ENCODE data around the gene PDXDC1. TPM values are rescaled to one million over a fixed set of nuclear protein-coding genes. Genes with fewer than 3 reads are reported as not detected.
A peak's percentile ranks its signal among the peaks of the same experiment; 100 is the strongest.
"Not testable (repeated sequence)": the region's sequence is repeated elsewhere in the genome, so short reads cannot be mapped to it uniquely, and the experiment has no call there.

The PDXDC1 gene
- total RNA-seq, 2 donors from 2014 or later: 50.6 to 80.4 TPM

DNA sequence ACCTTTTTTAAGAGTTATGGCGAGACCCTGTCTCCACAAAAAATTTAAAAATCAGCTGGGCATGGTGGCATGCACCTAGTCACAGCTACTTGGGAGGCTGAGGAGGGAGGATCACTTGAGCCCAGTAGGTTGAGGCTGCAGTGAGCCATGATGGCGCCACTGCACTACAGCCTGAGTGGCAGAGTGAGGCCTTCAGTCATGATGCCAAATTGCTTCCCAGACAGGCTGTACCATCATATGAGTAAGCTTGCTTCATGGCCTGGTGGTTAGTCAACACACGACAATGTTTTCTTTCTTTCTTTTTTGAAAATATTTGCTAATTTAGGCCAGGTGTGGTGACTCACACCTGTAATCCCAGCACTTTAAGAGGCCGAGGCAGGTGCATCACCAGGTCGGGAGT is 68.5 kb downstream of the PDXDC1 start:
- Mint-ChIP-seq H3K9me3 (no peaks in the 10 kb centered on the region), H3K36me3 (peaks cover 5% of the 10 kb centered on the region in 2 donors), H3K27ac (no peak overlapping the region)
- ATAC-seq: no peak
- no peak for DNase-seq (ENCODE audit: low spot score in 2 of 2)

DNA sequence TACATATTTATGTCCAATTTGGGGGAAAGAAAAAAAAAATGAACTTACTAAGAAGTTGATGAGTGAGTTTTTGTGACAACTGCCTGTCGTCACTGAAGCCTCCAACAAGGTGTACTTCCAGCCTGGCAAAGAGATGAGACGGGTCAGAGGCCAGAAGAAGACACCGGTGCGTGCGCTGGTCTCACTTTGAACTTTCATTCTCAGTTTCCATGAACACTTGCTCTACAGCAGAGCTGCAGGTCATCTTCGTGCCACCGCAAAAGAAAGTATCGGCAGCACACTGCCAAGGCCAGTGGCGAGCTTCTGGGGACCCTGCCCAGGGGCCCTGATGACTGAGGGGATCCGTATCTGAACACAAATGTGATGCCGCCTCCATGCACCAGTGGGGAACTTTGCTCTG is 69.5 kb downstream of the PDXDC1 start:
- peaks cover 5% of the 10 kb centered on the region in 2 donors for H3K36me3 Mint-ChIP-seq
- no peaks in the 10 kb centered on the region for H3K9me3 Mint-ChIP-seq
- peak overlapping the region in 1 of 2 donors; percentile 55 for H3K27ac Mint-ChIP-seq
- ATAC-seq (no peak), DNase-seq (ENCODE audit: low spot score in 2 of 2) (no peak)

DNA sequence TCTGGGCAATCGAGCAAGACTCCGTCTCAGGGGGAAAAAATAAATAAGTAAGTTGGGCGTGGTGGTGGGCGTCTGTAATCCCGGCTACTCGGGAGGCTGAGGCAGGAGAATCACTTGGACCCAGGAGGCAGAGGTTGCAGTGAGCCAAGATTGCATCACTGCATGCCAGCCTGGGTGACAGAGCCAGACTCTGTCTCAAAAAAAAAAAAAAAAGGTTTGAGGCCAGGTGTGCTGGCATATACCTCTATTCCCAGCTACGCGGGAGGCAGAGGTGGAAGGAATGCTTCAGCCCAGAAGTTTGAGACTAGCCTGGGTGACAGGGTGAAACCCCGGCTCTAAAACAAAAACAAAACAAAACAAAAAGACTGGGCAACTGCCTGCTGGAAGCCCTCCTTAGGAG is 70.4 kb downstream of the PDXDC1 start:
- not testable (repeated sequence) for H3K36me3 Mint-ChIP-seq; H3K27ac Mint-ChIP-seq; H3K9me3 Mint-ChIP-seq; ATAC-seq; DNase-seq (ENCODE audit: low spot score in 2 of 2)

DNA sequence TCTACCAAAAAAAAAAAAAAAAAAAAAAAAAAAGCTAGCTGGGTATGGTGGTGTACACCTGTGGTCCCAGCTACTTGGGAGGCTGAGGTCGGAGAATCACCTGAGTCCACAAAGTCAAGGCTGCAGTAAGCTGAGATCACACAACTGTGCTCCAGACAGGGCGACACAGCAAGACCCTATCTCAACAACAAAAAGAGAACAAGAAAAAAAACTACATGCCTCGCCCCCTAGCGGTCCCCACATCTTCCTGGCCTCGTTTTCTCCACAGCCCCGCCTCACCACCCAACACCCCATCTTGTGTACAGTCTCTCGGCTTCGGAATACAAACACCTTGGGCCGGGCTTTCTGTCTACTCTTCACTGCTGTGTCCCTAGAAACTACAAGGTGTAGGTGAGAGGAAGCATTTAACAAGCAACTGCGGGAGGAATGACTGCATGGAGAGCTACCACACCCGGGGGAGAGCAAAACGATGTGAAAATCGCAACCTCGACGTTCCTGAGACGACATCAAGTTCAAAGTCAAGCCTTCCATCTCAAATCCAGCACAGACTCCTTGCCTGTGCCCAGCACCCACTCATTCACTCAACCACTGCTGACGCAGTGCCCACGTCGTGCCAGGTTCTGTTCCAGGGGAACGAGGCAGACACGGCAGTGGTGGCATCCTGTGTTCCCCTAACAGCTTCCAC is 72.0 kb downstream of the PDXDC1 start:
- ATAC-seq (no peak), DNase-seq (ENCODE audit: low spot score in 2 of 2) (no peak)
- H3K9me3 Mint-ChIP-seq: no peaks in the 10 kb centered on the region
- H3K27ac Mint-ChIP-seq: peak overlapping the region in 1 of 2 donors; percentile 57
- peaks cover 5% of the 10 kb centered on the region in 2 donors for H3K36me3 Mint-ChIP-seq

DNA sequence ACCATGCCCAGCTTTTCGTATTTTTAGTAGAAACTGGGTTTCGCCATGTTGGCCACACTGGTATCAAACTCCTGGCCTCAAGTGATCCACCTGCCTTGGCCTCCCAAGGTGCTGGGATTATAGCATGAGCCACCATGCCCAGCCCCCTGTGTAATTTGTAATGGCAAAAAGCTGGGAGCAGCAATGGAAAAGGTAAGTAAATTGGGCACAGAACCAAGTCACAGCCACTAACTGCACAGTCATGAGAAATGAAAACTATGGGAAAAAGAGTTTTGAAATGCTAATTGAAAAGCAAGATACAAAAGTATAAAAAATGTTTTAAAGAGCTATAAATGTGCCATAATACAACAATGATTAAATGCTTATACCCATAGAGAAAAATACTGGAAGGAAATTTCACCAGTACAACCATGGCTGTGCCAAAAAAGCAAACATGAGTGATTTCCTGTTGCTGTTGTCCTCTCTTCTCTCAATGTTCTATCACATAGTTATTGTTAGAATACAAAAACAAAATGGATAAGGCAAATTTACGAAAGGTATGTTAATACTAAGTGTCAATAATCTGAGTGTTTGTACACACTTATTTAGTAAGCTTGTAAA is 74.9 kb downstream of the PDXDC1 start:
- Mint-ChIP-seq H3K36me3 (peaks cover 5 to 14% of the 10 kb centered on the region in 2 donors), H3K9me3 (no peaks in the 10 kb centered on the region), H3K27ac (no peak overlapping the region)
- ATAC-seq (no peak), DNase-seq (ENCODE audit: low spot score in 2 of 2) (no peak)

DNA sequence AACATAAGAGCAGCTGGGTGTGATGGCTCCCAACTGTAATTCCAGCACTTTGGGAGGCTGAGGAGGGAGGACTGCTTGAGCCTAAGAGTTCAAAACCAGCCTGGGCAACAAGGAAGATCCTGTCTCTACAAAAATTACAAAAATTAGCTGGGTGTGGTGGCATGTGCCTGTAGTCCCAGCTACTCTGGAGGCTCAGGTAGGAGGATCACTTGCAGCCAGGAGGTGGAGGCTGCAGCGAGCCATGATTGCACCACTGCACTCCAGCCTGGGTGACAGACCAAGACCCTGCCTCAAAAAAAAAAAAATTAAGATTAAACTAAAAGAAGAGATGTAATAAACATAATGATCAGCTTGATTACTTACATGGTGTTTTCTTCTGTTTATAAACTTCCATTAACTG is 75.6 kb downstream of the PDXDC1 start:
- not testable (repeated sequence) for ATAC-seq; H3K27ac Mint-ChIP-seq; H3K9me3 Mint-ChIP-seq; DNase-seq (ENCODE audit: low spot score in 2 of 2)
- peaks cover 9 to 19% of the 10 kb centered on the region in 2 donors for H3K36me3 Mint-ChIP-seq

DNA sequence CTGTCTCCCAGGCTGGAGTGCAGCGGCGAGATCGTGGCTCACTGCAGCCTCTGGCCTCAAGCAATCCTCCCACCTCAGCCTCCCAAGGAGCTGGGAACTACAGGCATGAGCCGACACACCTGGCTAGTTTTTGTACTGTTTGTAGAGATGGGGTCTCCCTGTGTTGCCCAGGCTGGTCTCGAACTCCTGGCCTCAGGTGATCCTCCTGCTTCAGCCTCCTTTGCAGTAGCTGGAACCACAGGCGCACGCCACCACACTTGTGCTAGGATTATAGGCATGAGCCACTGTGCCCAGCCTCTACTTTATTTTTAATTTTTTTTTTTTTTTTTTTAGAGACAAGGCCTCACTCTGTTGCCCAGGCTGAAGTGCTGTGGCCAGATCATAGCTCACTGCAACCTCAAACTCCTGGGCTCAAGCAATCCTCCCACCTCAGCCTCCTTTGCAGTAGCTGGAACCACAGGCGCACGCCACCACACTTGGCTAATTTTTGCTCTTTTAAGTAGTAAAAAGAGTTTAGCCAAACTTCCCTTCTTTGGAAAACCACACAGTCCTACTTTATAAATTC is 76.6 kb downstream of the PDXDC1 start:
- H3K36me3 Mint-ChIP-seq: peaks cover 9 to 19% of the 10 kb centered on the region in 2 donors
- ATAC-seq (no peak), DNase-seq (ENCODE audit: low spot score in 2 of 2) (no peak)
- H3K9me3 Mint-ChIP-seq: no peaks in the 10 kb centered on the region
- H3K27ac Mint-ChIP-seq: peak overlapping the region in 1 of 2 donors; percentile 46

DNA sequence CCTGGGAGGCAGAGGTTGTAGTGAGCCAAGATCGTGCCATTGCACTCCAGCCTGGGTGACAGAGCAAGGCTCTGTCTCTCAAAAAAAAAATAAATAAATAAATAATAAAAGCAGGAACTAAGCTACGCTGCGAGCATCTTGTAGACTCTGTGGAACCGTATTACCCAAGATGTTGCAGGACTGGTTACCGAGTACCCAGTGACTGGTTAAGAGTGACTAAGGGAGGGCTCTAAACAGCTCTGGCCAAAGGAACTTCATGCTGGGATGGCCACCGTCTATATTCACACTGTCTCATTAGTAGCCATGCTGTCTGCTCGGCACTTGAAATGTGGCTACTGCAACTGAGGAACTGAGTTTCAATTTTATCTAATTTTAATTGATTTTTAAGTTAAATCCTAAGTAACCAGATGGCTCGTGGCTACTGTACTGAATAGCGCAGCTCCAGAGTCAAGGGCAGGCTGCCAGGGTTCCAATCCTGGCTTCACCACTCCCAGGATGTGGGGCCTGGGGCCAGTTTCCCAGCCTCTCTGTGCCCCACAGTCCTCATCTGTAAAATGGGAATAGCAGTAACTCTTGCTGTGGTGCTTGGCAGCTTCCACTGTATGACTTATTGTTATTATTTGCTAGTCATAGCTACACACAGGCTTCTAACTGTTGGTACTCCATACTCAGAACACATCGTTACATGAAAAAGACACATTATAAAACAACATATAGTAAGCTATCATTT is 78.1 kb downstream of the PDXDC1 start:
- Mint-ChIP-seq H3K9me3 (no peaks in the 10 kb centered on the region), H3K36me3 (peaks cover 4 to 14% of the 10 kb centered on the region in 2 donors), H3K27ac (no peak overlapping the region)
- DNase-seq (ENCODE audit: low spot score in 2 of 2) (no peak), ATAC-seq (no peak)

DNA sequence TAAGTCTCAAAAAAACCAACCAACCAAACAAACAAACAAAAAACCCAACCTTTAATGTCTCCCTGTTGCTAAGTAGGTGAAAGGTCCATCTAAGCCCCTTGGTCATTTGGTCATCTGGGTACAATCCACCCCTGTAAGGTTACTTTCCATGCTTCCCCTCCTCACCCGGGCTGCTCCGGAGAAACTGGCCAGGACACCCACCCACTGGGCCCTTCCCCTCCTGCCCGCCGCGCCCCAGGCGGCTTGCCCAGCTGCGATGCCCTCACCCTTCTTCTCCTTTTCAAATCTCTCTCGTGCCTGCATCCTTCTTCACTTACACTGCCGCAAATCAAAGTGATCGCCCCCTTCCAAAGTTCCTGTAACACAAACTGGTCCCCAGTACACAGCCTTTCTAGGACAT is 79.1 kb downstream of the PDXDC1 start:
- peak overlapping the region in 1 of 2 donors; percentile 83 for H3K27ac Mint-ChIP-seq
- ATAC-seq (no peak), DNase-seq (ENCODE audit: low spot score in 2 of 2) (no peak)
- H3K9me3 Mint-ChIP-seq: no peaks in the 10 kb centered on the region
- peaks cover 4 to 14% of the 10 kb centered on the region in 2 donors for H3K36me3 Mint-ChIP-seq

DNA sequence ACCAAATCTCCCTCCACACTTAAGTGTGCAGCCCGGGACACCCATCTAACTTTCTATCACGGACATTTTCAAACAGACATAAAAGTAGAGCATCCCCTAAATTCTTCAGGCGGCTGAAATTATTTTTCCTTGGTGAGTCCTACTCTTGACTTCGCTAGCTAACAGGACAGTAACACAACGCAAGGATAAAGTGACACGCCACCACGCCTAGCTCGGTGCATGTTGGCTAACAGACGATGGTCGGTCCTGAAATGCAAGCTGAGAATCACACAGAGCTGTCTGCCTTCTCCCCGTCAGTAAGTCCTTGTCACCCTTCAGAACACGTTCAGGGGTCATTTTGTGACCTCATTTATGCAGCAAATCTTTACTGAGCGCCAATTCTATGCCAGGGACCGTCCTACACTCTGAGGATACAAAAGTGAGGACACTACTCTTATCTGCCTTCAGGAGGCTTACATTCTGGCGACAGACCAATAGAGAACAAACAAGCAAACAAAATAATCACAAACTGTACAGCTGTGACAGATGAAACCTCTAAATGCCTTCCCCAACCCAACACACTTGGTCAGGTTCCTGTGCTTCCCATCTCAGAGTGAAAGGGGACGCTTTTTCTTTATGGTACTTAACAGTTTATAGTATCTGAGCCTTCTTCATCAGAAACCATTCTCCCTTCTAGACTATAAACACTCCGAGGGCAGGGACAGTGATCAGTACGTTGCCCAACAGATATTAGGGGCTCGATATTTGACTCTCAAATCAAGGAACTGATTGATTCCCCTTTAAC is 79.7 kb downstream of the PDXDC1 start:
- H3K36me3 Mint-ChIP-seq: peaks cover 4 to 14% of the 10 kb centered on the region in 2 donors
- H3K9me3 Mint-ChIP-seq: no peaks in the 10 kb centered on the region
- DNase-seq (ENCODE audit: low spot score in 2 of 2) (no peak), ATAC-seq (no peak)
- peak overlapping the region; percentile 83 to 88 for H3K27ac Mint-ChIP-seq

DNA sequence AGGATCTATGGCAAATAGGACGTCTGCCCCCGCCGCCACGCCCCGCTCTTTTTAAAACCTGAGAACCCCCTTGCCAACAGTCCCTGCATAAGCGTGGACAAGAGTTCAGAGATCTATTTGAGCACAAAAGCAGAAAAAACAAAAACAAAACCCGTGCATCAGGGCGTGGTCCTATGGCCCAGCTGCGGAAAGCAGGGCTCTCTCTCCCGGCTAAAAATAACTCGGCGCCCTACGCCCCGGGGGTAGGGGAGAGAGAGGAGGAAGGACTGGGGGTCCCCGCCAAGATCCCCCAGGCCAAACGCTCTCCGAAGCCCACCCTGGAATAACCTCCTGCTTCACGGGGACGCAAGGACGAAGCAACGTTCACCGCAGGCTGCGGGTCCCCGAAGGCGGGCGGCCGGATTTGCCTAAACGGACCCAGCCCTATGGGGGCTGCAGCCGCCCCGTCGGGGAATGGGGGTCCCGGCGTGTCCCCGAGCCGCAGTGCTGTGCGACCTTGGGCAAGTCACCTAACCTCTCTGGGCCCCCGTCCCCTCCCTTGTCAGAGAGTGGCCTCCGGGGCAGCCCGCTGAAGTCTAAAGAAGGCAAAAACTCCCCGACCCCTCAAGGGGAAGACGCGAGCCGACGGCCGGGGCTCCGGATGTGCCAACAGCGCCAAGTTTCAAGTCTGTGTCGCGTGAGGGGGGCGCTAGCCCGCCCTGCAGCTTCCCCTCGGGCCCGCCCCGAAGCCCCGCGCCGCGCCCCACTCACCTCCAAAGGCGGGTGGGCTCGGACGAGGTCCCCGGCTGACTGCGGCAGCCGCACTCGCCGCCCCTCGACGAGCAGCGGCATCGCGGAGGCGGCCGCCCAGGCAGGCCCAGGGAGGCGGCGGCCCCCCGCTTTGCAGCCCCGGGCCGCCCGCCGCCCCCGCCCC is 80.6 kb downstream of the PDXDC1 start:
- DNase-seq (ENCODE audit: low spot score in 2 of 2) (no peak), ATAC-seq (peak; percentile 71 to 72)
- Mint-ChIP-seq H3K9me3 (no peaks in the 10 kb centered on the region), H3K27ac (peak overlapping the region; percentile 83 to 88), H3K36me3 (peaks cover 4 to 14% of the 10 kb centered on the region in 2 donors)

DNA sequence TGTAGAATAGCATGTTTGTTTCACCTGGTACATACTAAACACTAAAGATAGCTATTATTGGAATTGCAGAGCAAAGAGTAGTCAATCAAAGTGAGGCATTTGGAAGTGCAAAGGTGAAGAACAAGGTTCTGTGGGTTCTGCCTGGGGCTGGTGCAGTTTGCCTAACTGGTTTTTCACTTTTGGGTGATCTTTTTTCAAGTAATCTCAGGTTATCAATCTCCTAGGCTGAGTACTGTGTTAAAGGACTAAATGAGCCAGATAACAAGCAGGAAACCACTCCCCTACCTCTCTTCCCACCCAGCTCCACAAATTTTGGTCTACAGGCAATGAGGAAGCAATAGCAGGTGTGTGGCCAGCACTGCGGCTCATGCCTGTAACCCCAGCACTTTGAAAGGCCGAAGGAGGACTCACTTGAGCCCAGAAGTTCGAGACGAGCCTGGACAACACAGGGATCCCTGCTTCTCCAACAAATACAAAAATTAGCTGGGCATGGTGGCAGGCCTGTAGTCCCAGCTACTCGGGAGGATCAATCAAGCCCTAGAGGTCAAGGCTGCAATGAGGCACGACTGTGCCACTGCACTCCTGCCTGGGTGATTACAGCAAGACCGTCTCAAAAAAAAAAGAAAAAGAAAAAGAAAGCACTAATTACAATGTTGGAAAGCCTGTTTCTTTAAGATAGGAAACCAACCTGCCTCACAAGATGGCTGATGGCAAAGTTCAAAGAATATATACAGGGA is 83.0 kb downstream of the PDXDC1 start:
- no peak for DNase-seq (ENCODE audit: low spot score in 2 of 2)
- H3K9me3 Mint-ChIP-seq: no peaks in the 10 kb centered on the region
- no peak overlapping the region for H3K27ac Mint-ChIP-seq
- no peak for ATAC-seq
- peaks cover 16 to 30% of the 10 kb centered on the region in 2 donors for H3K36me3 Mint-ChIP-seq

DNA sequence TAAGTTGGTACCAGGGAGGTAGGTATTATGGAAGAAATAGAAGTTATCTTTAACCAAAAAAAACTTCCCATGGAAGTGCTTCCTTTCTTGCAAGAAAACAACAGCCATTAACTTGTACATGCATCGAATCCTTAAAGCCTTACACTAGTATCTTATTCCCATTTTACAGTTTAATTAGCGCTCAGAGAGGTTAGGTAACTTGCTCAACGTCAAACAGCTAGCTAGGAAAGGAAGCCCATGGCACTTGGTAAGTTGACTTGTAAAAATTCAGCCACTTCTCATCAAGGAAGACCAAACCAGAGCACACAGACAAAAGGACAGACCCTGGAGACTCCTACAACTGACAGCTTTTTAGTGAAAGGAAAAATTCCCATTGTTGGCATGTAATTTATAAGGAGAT is 84.5 kb downstream of the PDXDC1 start:
- Mint-ChIP-seq H3K36me3 (peaks cover 16 to 25% of the 10 kb centered on the region in 2 donors), H3K27ac (no peak overlapping the region)
- ATAC-seq: no peak

DNA sequence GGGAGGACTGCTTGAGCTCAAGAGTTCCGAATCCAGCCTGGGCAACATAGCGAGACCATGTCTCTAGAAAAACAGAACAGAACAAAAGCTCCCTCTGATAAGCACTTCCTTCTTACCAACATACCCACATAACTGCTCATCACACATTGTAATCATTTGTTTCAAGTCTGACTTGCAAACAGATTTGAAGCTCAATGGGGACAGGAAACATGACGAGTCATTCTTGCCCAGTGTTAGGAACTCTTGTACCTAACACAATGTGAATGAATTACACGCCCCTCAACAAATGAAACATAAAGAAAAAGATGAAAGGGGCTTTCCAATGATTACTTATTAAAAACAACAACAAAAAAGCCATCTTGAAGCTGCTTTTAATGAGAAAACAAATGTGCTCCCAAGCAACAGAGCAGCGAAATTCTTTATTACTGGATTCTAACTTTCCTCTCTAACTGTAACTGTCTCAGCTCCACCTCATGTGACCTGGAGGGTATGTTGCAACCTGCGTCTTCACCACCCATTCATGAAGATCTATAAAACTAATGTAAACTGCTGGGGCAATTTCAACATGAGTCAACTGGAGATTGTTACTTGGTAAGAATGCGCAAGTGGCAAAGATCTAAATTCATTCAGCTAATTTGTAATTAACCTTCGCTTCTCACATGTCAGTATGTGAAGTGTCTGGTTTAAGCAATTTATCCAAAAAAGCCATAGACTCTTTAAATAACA is 87.4 kb downstream of the PDXDC1 start:
- ATAC-seq: peak; percentile 54 to 84
- Mint-ChIP-seq H3K36me3 (peaks cover 12 to 16% of the 10 kb centered on the region in 2 donors), H3K27ac (peak overlapping the region; percentile 80 to 91)
- not testable (repeated sequence) for DNase-seq (ENCODE audit: low spot score in 2 of 2); H3K9me3 Mint-ChIP-seq

More for the DNA sequence above, 84.5 kb downstream of the PDXDC1 start:
- no peak for DNase-seq (ENCODE audit: low spot score in 2 of 2)
- no peaks in the 10 kb centered on the region for H3K9me3 Mint-ChIP-seq
